Spinal cord (tissue), 10 donors: ENCODE measurements around the gene OR10V1. TPM values are rescaled to one million over a fixed set of nuclear protein-coding genes. Genes with fewer than 3 reads are reported as not detected.

Experiments used
- DNase-seq, 6 donors: peaks; one replicate each; pipeline versions ENCODE4 v3.0.0 to v3.0.0-alpha.2; 2013 to 2015; ENCODE audit warnings: low spot score in 6 of 6, low read depth in 4 of 6
- H3K27ac ChIP-seq: one replicate; pipeline ENCODE4 v1.5.1; 2013; ENCODE audit warnings: low read depth, low read length, control low read depth
- H3K27me3 ChIP-seq: one replicate; pipeline ENCODE4 v1.6.1; 2013; ENCODE audit warnings: low read length; ENCODE audit not compliant: control insufficient read depth, insufficient read depth
- H3K36me3 ChIP-seq: one replicate; pipeline ENCODE4 v1.6.1; 2013; ENCODE audit warnings: low read length; ENCODE audit not compliant: control insufficient read depth, insufficient read depth
- H3K4me1 ChIP-seq: one replicate; pipeline ENCODE4 v1.6.1; 2013; ENCODE audit warnings: low read length; ENCODE audit not compliant: control insufficient read depth, insufficient read depth
- H3K4me3 ChIP-seq: one replicate; pipeline ENCODE4 v1.5.1; 2013; ENCODE audit warnings: low read depth, low read length, control low read depth
- H3K9me3 ChIP-seq: one replicate; pipeline ENCODE4 v1.6.1; 2013; ENCODE audit warnings: low read length; ENCODE audit not compliant: control insufficient read depth, insufficient read depth
- WGBS: methylation state at CpG from one replicate; pipeline ENCODE4 v1.1.5; 2013; ENCODE audit warnings: missing lambda C conversion rate; ENCODE audit not compliant: insufficient coverage; 5-methylcytosine and 5-hydroxymethylcytosine counted together
- polyA plus RNA-seq, 2 donors: library from polyadenylated mRNA; unstranded; fragments of 120-200 nt; gene quantifications; one replicate each; pipeline ENCODE4 v1.2.1, GENCODE V29; 2013; ENCODE audit not compliant: insufficient read length in 2 of 2
- total RNA-seq, 2 donors: library from RNA; depleted of rRNA in 1 of 2; stranded (reverse); fragments of 120-200 nt in 1 of 2; fragments of >200 nt in 1 of 2; gene quantifications; one replicate each; pipeline versions ENCODE4 v1.2.3 to v1.2.4, GENCODE V29; 2013 to 2014
- donor health status: healthy.

The OR10V1 gene
- total and polyA plus RNA-seq, 4 donors, result not detected

DNA sequence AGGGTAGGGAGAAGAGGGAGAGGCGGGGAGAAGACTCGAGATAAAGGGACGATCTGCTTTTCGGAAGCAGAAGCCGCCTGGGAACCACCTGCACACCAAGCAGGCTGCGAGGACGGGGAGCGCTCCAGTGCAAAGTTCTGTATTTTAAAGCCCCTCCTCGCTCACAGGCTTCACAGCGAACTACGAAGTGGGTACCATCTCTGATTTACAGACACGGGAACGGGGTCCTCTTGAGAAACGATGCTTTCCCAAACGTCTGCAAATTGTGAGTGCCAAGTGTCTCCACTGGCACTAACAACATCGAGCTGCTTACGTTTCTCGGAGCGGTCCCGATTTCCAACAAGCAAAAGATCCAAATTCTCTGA is 40.8 kb upstream of the OR10V1 start:
- peak in 2 of 6 donors; percentile 6 to 7 for DNase-seq
- no peak overlapping the region for H3K27ac ChIP-seq

GRCh38 chr11:59753650-59754493 is 40.2 kb upstream of the OR10V1 start:
- WGBS, result 32% methylated on average over 33 of the region's 47 CpGs
- Histone ChIP-seq H3K36me3 (no peaks in the 10 kb centered on the region), H3K4me1 (peaks cover 21% of the 10 kb centered on the region), H3K9me3 (no peaks in the 10 kb centered on the region), H3K4me3 (peak overlapping the region; percentile 68), H3K27me3 (peaks cover 15% of the 10 kb centered on the region), H3K27ac (no peak overlapping the region)
- peak; percentile 33 to 92 (median 64) for DNase-seq

More for the DNA sequence above, 40.8 kb upstream of the OR10V1 start:
- Histone ChIP-seq H3K9me3 (no peaks in the 10 kb centered on the region), H3K4me3 (peak overlapping the region; percentile 68), H3K27me3 (peaks cover 15% of the 10 kb centered on the region), H3K36me3 (no peaks in the 10 kb centered on the region), H3K4me1 (peaks cover 21% of the 10 kb centered on the region)
- WGBS, result 0% methylated on average over 20 of the region's 20 CpGs

- Histone ChIP-seq H3K27ac (no peak overlapping the region), H3K4me3 (no peak overlapping the region), H3K4me1 (no peaks in the 10 kb centered on the region), H3K36me3 (no peaks in the 10 kb centered on the region), H3K27me3 (no peaks in the 10 kb centered on the region), H3K9me3 (no peaks in the 10 kb centered on the region)
- WGBS, result no CpG with 5 or more reads among the region's 2 CpGs
- no peak for DNase-seq
Measured at GRCh38 chr11:59746111-59746510, 32.5 kb upstream of the OR10V1 start.

DNA sequence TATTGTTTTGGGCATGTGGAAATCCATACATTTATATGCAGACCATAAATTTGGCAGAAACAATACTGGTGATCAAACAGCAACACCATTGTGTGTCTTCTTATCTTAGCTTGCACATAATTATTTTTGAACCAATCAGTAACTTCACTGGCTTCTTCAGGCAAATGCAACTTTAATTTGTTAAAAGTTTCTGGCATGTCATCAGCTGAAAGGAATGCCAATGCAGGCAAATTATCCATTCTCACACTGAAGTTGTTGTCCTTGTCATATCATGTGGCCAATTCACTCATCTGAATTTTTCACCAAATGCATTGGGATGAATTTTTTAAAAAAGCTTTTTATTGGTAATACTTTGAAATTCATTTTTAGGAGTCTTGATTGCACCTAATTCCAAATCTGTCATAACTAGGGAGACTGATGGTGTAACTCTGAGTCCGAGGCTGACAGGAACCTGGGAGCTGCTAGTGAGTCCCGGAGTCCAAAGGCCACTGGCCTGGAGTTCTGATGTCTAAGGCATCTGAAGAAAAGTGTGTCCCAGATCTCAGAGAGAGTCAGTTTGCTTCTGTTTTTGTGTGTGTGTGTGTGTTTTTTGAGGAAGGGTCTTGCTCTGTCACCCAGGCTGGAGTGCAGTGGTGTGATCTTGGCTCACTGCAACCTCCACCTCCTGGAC is 17.4 kb upstream of the OR10V1 start:
- H3K4me1 ChIP-seq, result no peaks in the 10 kb centered on the region
- 86% methylated on average over 2 of the region's 2 CpGs for WGBS
- no peaks in the 10 kb centered on the region for H3K9me3 ChIP-seq

GRCh38 chr11:59729834-59730233 is 16.2 kb upstream of the OR10V1 start:
- no peak overlapping the region for H3K4me3 ChIP-seq
- no peak for DNase-seq
- H3K27ac ChIP-seq, result no peak overlapping the region
- H3K36me3 ChIP-seq, result no peaks in the 10 kb centered on the region
- H3K4me1 ChIP-seq, result no peaks in the 10 kb centered on the region
- no peaks in the 10 kb centered on the region for H3K27me3 ChIP-seq
- WGBS, result 100% methylated on average over 2 of the region's 5 CpGs
- no peaks in the 10 kb centered on the region for H3K9me3 ChIP-seq

More for the DNA sequence above, 17.4 kb upstream of the OR10V1 start:
- no peak for DNase-seq
- Histone ChIP-seq H3K27me3 (no peaks in the 10 kb centered on the region), H3K27ac (no peak overlapping the region), H3K4me3 (no peak overlapping the region), H3K36me3 (no peaks in the 10 kb centered on the region)

DNA sequence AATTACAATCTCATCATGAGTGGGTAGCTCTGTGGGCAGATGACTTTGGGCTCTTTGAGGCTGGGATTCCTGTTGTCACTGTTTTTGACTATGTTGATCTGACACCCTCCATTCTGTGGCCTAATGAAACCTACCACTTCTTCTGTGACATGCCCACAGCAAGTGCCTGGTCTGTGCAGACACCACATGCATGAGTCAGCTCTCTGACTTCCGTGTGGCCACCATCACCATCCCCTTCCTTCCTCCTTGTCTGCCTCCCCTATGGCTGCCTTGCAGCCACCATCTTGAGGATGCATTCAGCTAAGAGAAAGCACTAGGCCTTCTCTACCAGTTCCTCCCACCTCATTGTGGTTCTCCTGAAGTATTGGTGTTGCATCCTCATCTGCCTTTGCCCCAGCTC is 15.3 kb upstream of the OR10V1 start:
- Histone ChIP-seq H3K27me3 (no peaks in the 10 kb centered on the region), H3K9me3 (no peaks in the 10 kb centered on the region), H3K4me1 (no peaks in the 10 kb centered on the region), H3K4me3 (no peak overlapping the region), H3K27ac (no peak overlapping the region), H3K36me3 (no peaks in the 10 kb centered on the region)
- DNase-seq, result no peak
- WGBS, result 79% methylated on average over 1 of the region's 1 CpG

GRCh38 chr11:59728154-59728553 is 14.5 kb upstream of the OR10V1 start:
- no peaks in the 10 kb centered on the region for H3K36me3 ChIP-seq
- WGBS, result no CpG with 5 or more reads among the region's 3 CpGs
- H3K9me3 ChIP-seq, result no peaks in the 10 kb centered on the region
- H3K27ac ChIP-seq, result no peak overlapping the region
- H3K27me3 ChIP-seq, result no peaks in the 10 kb centered on the region
- no peak for DNase-seq
- no peak overlapping the region for H3K4me3 ChIP-seq
- no peaks in the 10 kb centered on the region for H3K4me1 ChIP-seq

DNA sequence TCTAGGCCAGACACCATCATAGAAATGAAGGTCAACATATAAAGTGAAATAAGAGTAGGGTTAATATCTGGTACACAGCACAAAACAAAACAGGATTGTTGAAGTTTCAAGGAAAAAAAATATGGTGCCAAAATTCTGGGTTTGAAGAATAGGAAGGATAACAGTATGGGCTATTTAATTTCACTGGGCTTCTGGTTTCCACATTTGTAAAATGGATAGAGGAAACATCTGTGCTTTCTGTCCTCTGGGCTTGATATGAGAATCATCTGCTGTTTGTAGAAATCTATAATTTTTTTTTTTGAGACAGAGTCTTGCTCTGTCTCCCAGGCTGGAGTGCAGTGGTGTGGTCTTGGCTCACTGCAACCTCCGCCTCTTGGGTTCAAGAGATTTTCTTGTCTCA is 13.8 kb upstream of the OR10V1 start:
- H3K4me3 ChIP-seq, result no peak overlapping the region
- no CpG with 5 or more reads among the region's 1 CpG for WGBS
- DNase-seq, result no peak
- no peaks in the 10 kb centered on the region for H3K27me3 ChIP-seq
- no peaks in the 10 kb centered on the region for H3K4me1 ChIP-seq
- no peaks in the 10 kb centered on the region for H3K9me3 ChIP-seq
- H3K36me3 ChIP-seq, result no peaks in the 10 kb centered on the region
- no peak overlapping the region for H3K27ac ChIP-seq

DNA sequence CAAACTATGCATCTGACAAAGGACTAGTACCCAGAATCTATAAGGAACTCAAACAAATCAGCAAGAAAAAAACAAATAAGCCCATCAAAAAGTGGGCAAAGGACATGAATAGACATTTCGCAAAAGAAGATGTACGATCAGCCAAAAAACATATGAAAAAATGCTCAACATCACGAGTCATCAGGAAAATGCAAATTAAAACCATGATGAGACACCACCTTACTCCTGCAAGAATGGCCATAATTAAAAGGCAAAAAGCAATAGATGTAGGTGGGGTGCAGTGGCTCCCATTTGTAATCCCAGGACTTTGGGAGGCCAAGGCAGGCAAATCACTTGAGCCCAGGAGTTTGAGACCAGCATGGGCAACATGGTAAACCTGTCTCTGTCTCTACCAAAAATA is 10.4 kb upstream of the OR10V1 start:
- H3K27ac ChIP-seq, result no peak overlapping the region
- no CpG with 5 or more reads among the region's 3 CpGs for WGBS
- H3K36me3 ChIP-seq, result no peaks in the 10 kb centered on the region
- H3K9me3 ChIP-seq, result no peaks in the 10 kb centered on the region
- H3K27me3 ChIP-seq, result no peaks in the 10 kb centered on the region
- H3K4me3 ChIP-seq, result no peak overlapping the region
- no peaks in the 10 kb centered on the region for H3K4me1 ChIP-seq
- DNase-seq, result no peak

DNA sequence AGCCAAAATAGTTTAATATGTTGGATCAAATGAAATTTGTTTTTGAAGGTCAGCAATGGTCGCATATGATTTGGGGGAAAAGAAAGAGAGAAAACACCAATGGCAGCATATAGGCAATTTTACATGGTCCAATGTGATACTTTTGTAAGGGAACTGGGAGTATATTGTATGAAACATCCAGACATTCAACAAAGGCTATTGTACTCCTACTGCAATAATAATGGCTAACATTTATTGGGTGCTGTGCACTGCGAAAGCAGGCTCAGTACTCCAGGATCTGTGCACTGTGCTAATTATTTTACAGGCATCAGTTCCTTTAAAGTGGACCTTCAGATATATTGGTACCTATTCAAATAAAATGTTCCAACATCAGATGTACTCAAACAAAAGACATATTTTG is 5.9 kb upstream of the OR10V1 start:
- H3K27me3 ChIP-seq, result no peaks in the 10 kb centered on the region
- 100% methylated on average over 1 of the region's 2 CpGs for WGBS
- no peaks in the 10 kb centered on the region for H3K36me3 ChIP-seq
- H3K4me3 ChIP-seq, result no peak overlapping the region
- DNase-seq, result peak in 1 of 6 donors; percentile 1
- H3K9me3 ChIP-seq, result no peaks in the 10 kb centered on the region
- no peaks in the 10 kb centered on the region for H3K4me1 ChIP-seq
- no peak overlapping the region for H3K27ac ChIP-seq
